Measurements from ENCODE around the gene SLC46A2. TPM values are rescaled to one million over a fixed set of nuclear protein-coding genes. Genes with fewer than 3 reads are reported as not detected.

SLC46A2 gene
- total and polyA plus RNA-seq, 2 of the 13 experiments (the other 11 are each of a cell fraction or from before 2014, with no cell fraction given) = not detected

DNA sequence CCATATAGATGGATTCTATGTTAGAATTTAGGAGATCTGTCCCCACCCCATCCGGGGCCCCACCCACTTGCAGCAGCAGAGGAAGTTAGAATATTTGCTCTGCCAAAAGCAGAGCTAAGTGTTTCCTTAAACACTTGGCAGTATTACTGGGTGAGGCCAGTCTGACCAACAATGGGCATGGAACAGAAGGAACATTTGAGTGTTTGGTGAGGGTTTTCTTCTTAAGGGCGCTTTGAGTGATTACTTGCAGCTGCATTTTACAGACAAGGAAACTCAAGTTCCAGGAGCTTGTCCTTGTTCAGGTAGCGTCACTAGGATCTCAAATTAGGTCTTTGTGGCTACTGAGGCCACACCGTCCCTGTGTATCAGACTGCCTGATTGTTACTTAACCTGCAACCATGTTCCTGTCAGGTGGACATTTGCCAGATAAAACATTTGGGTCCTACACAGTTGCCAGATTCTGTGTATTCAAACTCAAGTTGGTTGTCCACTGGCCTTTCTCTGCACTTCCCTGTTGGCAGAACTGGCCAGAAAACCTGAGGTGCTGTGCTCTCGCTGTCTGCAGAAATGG, 59.3 kb downstream of the SLC46A2 start (continued):
- TF ChIP-seq ZNF629 (CRISPR knock-in tag; conservative IDR thresholded peaks at IDR 0.05) = no peak
- no peak for TF ChIP-seq SIN3B (IDR thresholded peaks at IDR 0.05; ENCODE audit: low read length)
- no peak for TF ChIP-seq ZMYM3 (CRISPR knock-in tag; IDR thresholded peaks at IDR 0.05)

Other genes starting within 250 kb of the SLC46A2 start
- 28.6 and 42.0 TPM in 2 replicates for gene INIP, start 172.8 kb downstream of the SLC46A2 start, total RNA-seq (2016; rRNA removed; fragmentation: Illumina TruSeq; extraction: Trizol)
- 9.4 and 13.6 TPM in 2 replicates for gene INIP, start 172.8 kb downstream of the SLC46A2 start, polyA plus RNA-seq (2011; rRNA removed)
- gene SNX30, start 140.1 kb downstream of the SLC46A2 start, total RNA-seq (2016; rRNA removed; fragmentation: Illumina TruSeq; extraction: Trizol) = 12.4 and 18.9 TPM in 2 replicates
- 4.4 TPM in 2 replicates for gene SNX30, start 140.1 kb downstream of the SLC46A2 start, polyA plus RNA-seq (2011; rRNA removed)
- gene ZNF883, start 121.3 kb upstream of the SLC46A2 start, total RNA-seq (2016; rRNA removed; fragmentation: Illumina TruSeq; extraction: Trizol) = 10.0 and 14.2 TPM in 2 replicates
- gene ZNF883, start 121.3 kb upstream of the SLC46A2 start, polyA plus RNA-seq (2011; rRNA removed) = 4.3 and 5.3 TPM in 2 replicates
- gene ZFP37, start 165.8 kb upstream of the SLC46A2 start, total RNA-seq (2016; rRNA removed; fragmentation: Illumina TruSeq; extraction: Trizol) = 3.7 and 5.6 TPM in 2 replicates
- gene ZFP37, start 165.8 kb upstream of the SLC46A2 start, polyA plus RNA-seq (2011; rRNA removed) = 0.78 and 1.1 TPM in 2 replicates